SK-N-SH (cell line): ENCODE measurements around the gene SLC2A11. TPM values are rescaled to one million over a fixed set of nuclear protein-coding genes. Genes with fewer than 3 reads are reported as not detected.

ENCODE experiments used
- CTCF ChIA-PET: fragments of 300-600, 350-600 bp; formaldehyde crosslinking; extraction: SDS; loops from one replicate; lab custom pipeline; 2021; lab: Yijun Ruan, JAX
- POLR2A ChIA-PET: fragments of 350-600 bp; sonication (Branson Sonifier 250); formaldehyde crosslinking; extraction: SDS; loops from one replicate; lab custom pipeline; 2020; ENCODE audit warnings: antibody characterized with exemption, inconsistent platforms; lab: Yijun Ruan, JAX
- DNase-seq: peaks from one replicate; pipeline ENCODE4 v3.0.0; 2012
- H2AFZ ChIP-seq: fragments of 200-600 bp; sonication (generic); 2 replicates; pipeline ENCODE4 v1.8.1; 2016; ENCODE audit warnings: antibody characterized with exemption, mild to moderate bottlenecking, low read depth
- H3F3A ChIP-seq: fragments of 200-600 bp; sonication (generic); replicated peaks from 2 replicates; pipeline ENCODE3; 2016; ENCODE audit warnings: antibody characterized with exemption, mild to moderate bottlenecking; ENCODE audit not compliant: insufficient read depth
- H3K27ac ChIP-seq, 2 experiments: fragments of 200-500 bp in 1 of 2; fragments of 200-600 bp in 1 of 2; sonication (Bioruptor generic) in 1 of 2; sonication (generic), shearing (Covaris generic) in 1 of 2; 2 replicates each; pipeline versions ENCODE4 v1.5.1 to v1.6.1; 2014 to 2016; ENCODE audit warnings: low read depth in 2 of 2, inconsistent platforms in 1 of 2, low read length in 1 of 2, mild to moderate bottlenecking in 1 of 2, mixed read lengths in 1 of 2
- H3K27me3 ChIP-seq: fragments of 200-600 bp; sonication (generic), shearing (Covaris generic); 2 replicates; pipeline ENCODE4 v1.6.1; 2016; ENCODE audit warnings: mixed run types; ENCODE audit not compliant: insufficient read depth
- H3K36me3 ChIP-seq, 2 experiments: fragments of 200-500 bp in 1 of 2; fragments of 200-600 bp in 1 of 2; sonication (Bioruptor generic) in 1 of 2; sonication (generic) in 1 of 2; replicated peaks in 1 of 2; 2 replicates each; pipeline versions ENCODE3 to v1.5.1; 2014 to 2016; ENCODE audit warnings: low read length in 1 of 2, mild to moderate bottlenecking in 1 of 2; ENCODE audit not compliant: insufficient read depth in 2 of 2, control insufficient read depth in 1 of 2
- H3K4me1 ChIP-seq, 2 experiments: fragments of 200-500 bp in 1 of 2; fragments of 200-600 bp in 1 of 2; sonication (Bioruptor generic) in 1 of 2; sonication (generic), shearing (Covaris generic) in 1 of 2; 2 replicates each; pipeline versions ENCODE4 v1.5.1 to v1.6.1; 2014 to 2016; ENCODE audit warnings: low read depth in 1 of 2, low read length in 1 of 2, mixed run types in 1 of 2; ENCODE audit not compliant: insufficient read depth in 2 of 2, control insufficient read depth in 1 of 2
- H3K4me2 ChIP-seq: fragments of 200-600 bp; sonication (generic), shearing (Covaris generic); 2 replicates; pipeline ENCODE4 v1.6.1; 2017; ENCODE audit warnings: mixed run types
- H3K4me3 ChIP-seq, 2 experiments: fragments of 200-500 bp in 1 of 2; fragments of 200-600 bp in 1 of 2; sonication (Bioruptor generic) in 1 of 2; sonication (generic), shearing (Covaris generic) in 1 of 2; 2 replicates each; pipeline versions ENCODE4 v1.5.1 to v1.8.1; 2014 to 2016; ENCODE audit warnings: low read depth in 2 of 2, inconsistent platforms in 1 of 2, low read length in 1 of 2, mild to moderate bottlenecking in 1 of 2, mixed read lengths in 1 of 2, moderate library complexity in 1 of 2
- H3K79me2 ChIP-seq: fragments of 200-600 bp; sonication (generic); 2 replicates; pipeline ENCODE4 v1.8.1; 2017; ENCODE audit warnings: mild to moderate bottlenecking; ENCODE audit not compliant: insufficient read depth
- H3K9ac ChIP-seq: fragments of 200-600 bp; sonication (generic); 2 replicates; pipeline ENCODE4 v1.6.1; 2017; ENCODE audit warnings: mixed run types
- H3K9me2 ChIP-seq: fragments of 200-600 bp; sonication (generic); 2 replicates; pipeline ENCODE4 v1.6.1; 2017; ENCODE audit warnings: mixed run types
- H3K9me3 ChIP-seq: fragments of 200-600 bp; sonication (generic); 2 replicates; pipeline ENCODE4 v1.6.1; 2017; ENCODE audit warnings: mixed run types, mild to moderate bottlenecking, moderate library complexity
- H4K20me1 ChIP-seq: fragments of 200-600 bp; sonication (generic); 2 replicates; pipeline ENCODE4 v1.6.1; 2017; ENCODE audit warnings: mild to moderate bottlenecking, mixed run types; ENCODE audit not compliant: insufficient read depth
- CTCF ChIP-seq: fragments of 200-600 bp; sonication (generic); IDR thresholded peaks from 2 replicates; pipeline ENCODE4 v1.6.1; 2017; ENCODE audit warnings: antibody characterized with exemption, mild to moderate bottlenecking, moderate library complexity
- FOSL2 ChIP-seq: IDR thresholded peaks from 2 replicates; pipeline ENCODE4 v1.4.0; 2012; ENCODE audit warnings: low read depth, mild to moderate bottlenecking, moderate library complexity, borderline replicate concordance
- GABPA ChIP-seq: IDR thresholded peaks from 2 replicates; pipeline ENCODE4 v1.4.0; 2012; ENCODE audit warnings: low read depth, mild to moderate bottlenecking
- GATA2 ChIP-seq: sonication (generic); formaldehyde crosslinking; IDR thresholded peaks from 2 replicates; pipeline ENCODE4 v1.5.0; 2020; ENCODE audit warnings: mild to moderate bottlenecking, missing genetic modification reagents
- IRF3 ChIP-seq: fragments of 150-350 bp; IDR thresholded peaks from 2 replicates; pipeline ENCODE4 v1.6.1; 2016; ENCODE audit warnings: mild to moderate bottlenecking, low read depth, low read length
- JUND ChIP-seq: IDR thresholded peaks from 2 replicates; pipeline ENCODE4 v1.4.0; 2012
- MEF2A ChIP-seq: IDR thresholded peaks from 2 replicates; pipeline ENCODE4 v1.4.0; 2012; ENCODE audit warnings: low read depth, borderline replicate concordance
- MXI1 ChIP-seq: IDR thresholded peaks from 2 replicates; pipeline ENCODE4 v1.6.1; 2012; ENCODE audit warnings: mild to moderate bottlenecking, low read depth, low read length, improper control_type of control experiment
- NFIC ChIP-seq: IDR thresholded peaks from 2 replicates; pipeline ENCODE4 v1.4.0; 2012; ENCODE audit warnings: borderline replicate concordance
- NRF1 ChIP-seq: IDR thresholded peaks from 2 replicates; pipeline ENCODE4 v1.6.1; 2012; ENCODE audit warnings: low read depth, mild to moderate bottlenecking, low read length
- PBX3 ChIP-seq: IDR thresholded peaks from 2 replicates; pipeline ENCODE4; 2012
- RAD21 ChIP-seq: IDR thresholded peaks from 2 replicates; pipeline ENCODE4 v1.6.1; 2012; ENCODE audit warnings: mild to moderate bottlenecking, low read length
- REST ChIP-seq: IDR thresholded peaks from 2 replicates; pipeline ENCODE4 v1.6.1; 2012; ENCODE audit warnings: mild to moderate bottlenecking, low read depth, low read length, moderate library complexity
- SMC3 ChIP-seq: IDR thresholded peaks from 2 replicates; pipeline ENCODE4 v1.6.1; 2012; ENCODE audit warnings: low read depth, low read length, improper control_type of control experiment
- USF1 ChIP-seq: IDR thresholded peaks from 2 replicates; pipeline ENCODE4 v1.4.0; 2012; ENCODE audit warnings: low read depth, borderline replicate concordance
- ZBTB33 ChIP-seq: IDR thresholded peaks from 2 replicates; pipeline ENCODE4 v1.4.0; 2012; ENCODE audit warnings: low read depth, borderline replicate concordance
- WGBS: methylation state at CpG from one replicate; pipeline ENCODE4 v1.1.6; 2017; ENCODE audit warnings: low lambda C conversion rate; 5-methylcytosine and 5-hydroxymethylcytosine counted together
- polyA plus RNA-seq, 3 experiments: library from polyadenylated mRNA; depleted of rRNA; stranded (reverse); fragments of >200 nt; gene quantifications; 2 replicates each; pipeline ENCODE4 v1.2.3, GENCODE V29; 2012

SLC2A11 gene
- polyA plus RNA-seq, 1 of the 3 experiments (the other 2 are of a cell fraction): 21.8 TPM

GRCh38 chr22:23815541-23816155 lies 42.0 kb upstream of the SLC2A11 start (continued):
- TF ChIP-seq PBX3: no peak
- TF ChIP-seq SMC3: no peak
- no peak for TF ChIP-seq GABPA
- no peak for TF ChIP-seq REST
- no peak for TF ChIP-seq USF1
- TF ChIP-seq RAD21: no peak

- ChIA-PET POLR2A (no interaction called here), CTCF (interaction anchor here (1.3 to 1.4 kb wide), 2 partner anchors 33 to 41 kb away, joined by 3 to 8 read pairs; partner anchors contain the start of gene SLC2A11)
- Histone ChIP-seq H4K20me1 (no peaks in the 10 kb centered on the region), H3K9me3 (no peaks in the 10 kb centered on the region), H3K4me2 (no peak overlapping the region), H3K4me3 (no peak overlapping the region), H3K79me2 (0 out of 2 replicates have a peak, but pooled peaks cover 3% of the 10 kb centered on the region), H3K9ac (no peak overlapping the region), H2AFZ (no peak overlapping the region), H3K4me1 (peaks cover 0 to 11% of the 10 kb centered on the region in 2 experiments; a peak in 1 of 4 replicates), H3K36me3 (peaks cover 34 to 56% of the 10 kb centered on the region in 2 experiments), H3K27me3 (no peaks in the 10 kb centered on the region), H3K27ac (peak overlapping the region in 1 of 2 experiments; percentile 13; a peak in 1 of 4 replicates), H3F3A (peaks cover 4% of the 10 kb centered on the region), H3K9me2 (no peaks in the 10 kb centered on the region)
- peak; percentile 30 for DNase-seq
- 91% methylated on average over 16 of the region's 18 CpGs for WGBS
- no peak for TF ChIP-seq MXI1
- no peak for TF ChIP-seq GATA2 (CRISPR knock-in tag)
- TF ChIP-seq IRF3: no peak
- TF ChIP-seq MEF2A: no peak
- no peak for TF ChIP-seq NFIC
- TF ChIP-seq FOSL2: no peak
- TF ChIP-seq NRF1: no peak
- no peak for TF ChIP-seq JUND
- no peak for TF ChIP-seq RAD21
- TF ChIP-seq ZBTB33: no peak
- no peak for TF ChIP-seq SMC3
- no peak for TF ChIP-seq CTCF
Observed at GRCh38 chr22:23816156-23816976, 41.3 kb upstream of the SLC2A11 start.
